ENCODE data around the gene SIX3. TPM values are rescaled to one million over a fixed set of nuclear protein-coding genes. Genes with fewer than 3 reads are reported as not detected.

SIX3 gene
- total RNA-seq, 1 donor from 2014 or later, result not detected

DNA sequence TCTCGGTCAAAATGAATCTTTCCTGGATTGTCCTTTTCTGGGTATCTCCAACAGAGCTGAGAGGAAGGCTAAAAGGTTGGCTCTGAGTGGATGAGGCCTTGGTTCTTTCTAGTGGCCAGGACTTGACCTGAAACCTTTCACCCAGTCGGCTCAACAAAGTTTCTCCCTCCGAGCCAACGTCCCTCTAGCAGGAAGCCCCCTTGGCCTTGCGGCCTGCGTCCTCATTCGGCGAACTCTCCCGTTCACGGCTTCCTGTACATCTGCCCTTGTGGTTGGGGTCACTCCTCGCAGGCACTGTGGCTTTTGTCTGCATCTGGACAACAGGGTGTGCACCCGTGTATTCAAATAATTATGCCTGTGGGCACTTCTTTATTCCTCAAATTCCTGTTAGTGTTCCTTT lies 9.4 kb upstream of the SIX3 start:
- Histone ChIP-seq H3K27ac (no peak overlapping the region), H3K27me3 (peaks cover 21% of the 10 kb centered on the region), H3K4me3 (no peak overlapping the region), H3K36me3 (no peaks in the 10 kb centered on the region), H3K9me3 (no peaks in the 10 kb centered on the region), H3K4me1 (peaks cover 5 to 24% of the 10 kb centered on the region in 2 donors)
- intact Hi-C loops (cut with DNase I), result no loop called here
- DNase-seq (ENCODE audit: low spot score in 2 of 2), result no peak
- TF ChIP-seq, protein P1, sequence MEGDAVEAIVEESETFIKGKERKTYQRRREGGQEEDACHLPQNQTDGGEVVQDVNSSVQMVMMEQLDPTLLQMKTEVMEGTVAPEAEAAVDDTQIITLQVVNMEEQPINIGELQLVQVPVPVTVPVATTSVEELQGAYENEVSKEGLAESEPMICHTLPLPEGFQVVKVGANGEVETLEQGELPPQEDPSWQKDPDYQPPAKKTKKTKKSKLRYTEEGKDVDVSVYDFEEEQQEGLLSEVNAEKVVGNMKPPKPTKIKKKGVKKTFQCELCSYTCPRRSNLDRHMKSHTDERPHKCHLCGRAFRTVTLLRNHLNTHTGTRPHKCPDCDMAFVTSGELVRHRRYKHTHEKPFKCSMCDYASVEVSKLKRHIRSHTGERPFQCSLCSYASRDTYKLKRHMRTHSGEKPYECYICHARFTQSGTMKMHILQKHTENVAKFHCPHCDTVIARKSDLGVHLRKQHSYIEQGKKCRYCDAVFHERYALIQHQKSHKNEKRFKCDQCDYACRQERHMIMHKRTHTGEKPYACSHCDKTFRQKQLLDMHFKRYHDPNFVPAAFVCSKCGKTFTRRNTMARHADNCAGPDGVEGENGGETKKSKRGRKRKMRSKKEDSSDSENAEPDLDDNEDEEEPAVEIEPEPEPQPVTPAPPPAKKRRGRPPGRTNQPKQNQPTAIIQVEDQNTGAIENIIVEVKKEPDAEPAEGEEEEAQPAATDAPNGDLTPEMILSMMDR (IDR thresholded peaks at IDR 0.05), result no peak

DNA sequence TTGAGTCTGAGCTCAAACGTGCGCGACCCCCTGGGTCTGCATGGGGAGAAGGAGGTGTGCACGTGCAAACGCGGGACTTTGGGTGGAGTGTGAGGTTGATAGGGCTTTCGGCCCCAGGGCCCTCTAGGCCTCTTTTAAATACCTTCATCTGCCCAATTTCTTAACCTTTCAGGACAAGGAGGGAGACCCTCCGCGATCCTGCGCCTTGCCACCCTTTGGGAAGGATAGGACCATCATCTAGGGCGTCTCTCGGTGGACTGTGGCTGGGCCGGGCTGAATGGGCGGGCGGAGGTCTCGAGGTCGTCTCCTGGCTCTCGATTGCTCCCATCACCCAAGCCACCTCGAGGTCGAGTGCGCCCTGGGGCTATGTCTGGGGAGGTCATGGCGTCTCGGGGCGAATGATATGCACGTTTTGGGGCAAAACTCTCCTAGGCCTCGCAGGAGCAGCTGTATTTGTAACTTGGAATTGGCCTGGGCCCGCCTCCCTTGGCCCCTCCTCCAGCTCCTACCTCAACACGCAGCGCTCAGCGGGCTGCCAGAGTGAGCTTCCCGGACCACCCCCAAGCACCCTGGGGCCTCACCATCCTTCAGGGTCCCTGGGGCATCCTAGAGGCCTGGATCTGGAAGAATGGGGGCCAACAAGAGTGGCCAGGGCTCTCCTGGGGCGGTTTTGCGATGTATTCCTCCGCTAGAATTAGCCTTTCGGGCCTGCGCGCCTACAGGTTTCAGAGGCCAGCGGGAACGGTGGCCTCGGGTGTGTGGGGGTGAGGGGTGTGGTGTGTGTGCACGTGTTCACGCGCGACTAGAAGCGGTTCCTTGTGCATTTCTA lies 8.7 kb upstream of the SIX3 start:
- TF ChIP-seq, protein P1 (IDR thresholded peaks at IDR 0.05), result no peak
- H3K36me3 ChIP-seq, result no peaks in the 10 kb centered on the region
- no peak overlapping the region for H3K27ac ChIP-seq
- no peak overlapping the region for H3K4me3 ChIP-seq
- H3K9me3 ChIP-seq, result no peaks in the 10 kb centered on the region
- no peak for DNase-seq (ENCODE audit: low spot score in 2 of 2)
- H3K4me1 ChIP-seq, result peaks cover 5 to 24% of the 10 kb centered on the region in 2 donors
- intact Hi-C loops (cut with DNase I), result no loop called here
- H3K27me3 ChIP-seq, result peaks cover 26% of the 10 kb centered on the region

DNA sequence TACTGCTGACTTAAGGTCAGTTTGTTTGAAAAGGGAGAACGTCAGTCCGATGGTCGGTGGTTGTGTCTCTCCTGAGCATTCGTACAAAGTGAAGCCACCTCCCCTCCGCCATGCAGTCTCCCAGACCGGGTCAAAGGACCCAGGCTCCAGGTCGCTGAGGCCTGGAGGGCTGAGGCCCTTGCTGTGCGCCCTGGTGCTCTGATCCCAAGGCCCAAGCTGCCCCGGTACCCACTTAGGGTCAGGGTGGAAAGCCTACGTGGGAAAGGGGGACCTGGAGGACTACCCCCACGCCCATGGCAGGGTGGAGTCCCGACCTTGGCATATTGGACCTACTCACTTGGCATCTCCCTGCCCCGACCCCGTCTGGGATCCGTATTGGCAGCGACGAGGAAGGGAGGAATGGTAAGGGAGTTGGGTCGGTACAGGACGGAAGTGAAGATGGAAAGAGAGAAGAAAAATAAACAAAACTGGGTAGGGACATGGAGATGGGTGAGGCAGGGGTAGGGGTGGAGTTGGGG lies 8.0 kb upstream of the SIX3 start:
- intact Hi-C loops (cut with DNase I), result no loop called here
- Histone ChIP-seq H3K36me3 (no peaks in the 10 kb centered on the region), H3K4me3 (no peak overlapping the region), H3K4me1 (peaks cover 3 to 22% of the 10 kb centered on the region in 2 donors), H3K9me3 (no peaks in the 10 kb centered on the region), H3K27ac (no peak overlapping the region), H3K27me3 (peaks cover 29% of the 10 kb centered on the region)
- TF ChIP-seq, protein P1 (IDR thresholded peaks at IDR 0.05), result no peak
- DNase-seq (ENCODE audit: low spot score in 2 of 2), result peak in 1 of 2 donors; percentile 31

DNA sequence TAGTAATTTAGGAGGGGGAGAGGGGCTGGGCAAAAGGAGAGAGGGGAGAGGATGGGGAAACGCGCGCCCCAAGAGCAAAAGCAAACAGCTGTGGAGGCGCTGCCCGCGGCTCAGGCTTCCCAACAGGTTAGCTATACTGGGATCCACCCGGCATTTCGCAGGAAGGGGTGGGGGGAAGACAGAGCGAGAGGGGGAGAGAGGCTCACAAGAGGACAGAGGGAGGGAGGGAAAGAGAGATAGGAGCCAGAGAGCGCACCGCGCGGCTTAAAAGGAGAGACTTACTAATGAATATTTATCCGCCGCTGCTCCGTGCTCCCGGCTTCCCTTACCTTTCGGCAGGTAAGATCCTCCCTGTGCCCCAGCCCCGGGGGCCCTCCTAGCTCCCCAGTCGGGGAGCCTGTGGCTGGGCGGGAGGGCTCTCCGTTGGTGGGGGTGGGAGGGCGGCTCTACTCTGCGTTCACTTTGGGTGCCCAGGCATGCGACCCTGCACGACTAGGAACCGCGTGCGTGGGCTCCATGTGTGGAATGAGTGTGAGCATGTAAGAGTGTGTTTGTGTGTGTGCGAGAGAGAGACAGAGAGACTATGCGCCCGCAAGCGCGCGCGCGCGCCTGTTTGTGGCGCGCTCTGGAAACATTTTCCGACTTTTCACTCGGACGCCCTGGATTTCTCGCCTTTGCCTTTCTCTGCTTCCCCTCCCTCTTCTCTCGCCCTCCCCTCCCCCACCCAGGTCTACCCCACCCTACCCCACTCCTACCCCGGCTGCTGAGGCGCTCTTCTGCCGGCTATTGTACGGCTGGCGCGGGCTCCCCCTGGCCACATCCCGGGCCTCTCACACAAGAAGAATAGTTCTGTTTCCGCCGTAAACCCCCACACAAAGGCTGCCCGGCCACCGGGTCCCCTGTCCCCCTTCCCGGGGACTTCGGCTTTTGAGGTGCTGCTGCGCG lies 7.2 kb upstream of the SIX3 start:
- TF ChIP-seq, protein P1 (IDR thresholded peaks at IDR 0.05), result no peak
- peaks cover 0 to 21% of the 10 kb centered on the region in 2 donors for H3K4me1 ChIP-seq
- H3K27me3 ChIP-seq, result peaks cover 32% of the 10 kb centered on the region
- H3K4me3 ChIP-seq, result peak overlapping the region in 1 of 2 donors; percentile 31
- no peaks in the 10 kb centered on the region for H3K9me3 ChIP-seq
- intact Hi-C loops (cut with DNase I), result no loop called here
- DNase-seq (ENCODE audit: low spot score in 2 of 2), result peak in 1 of 2 donors; percentile 35
- no peaks in the 10 kb centered on the region for H3K36me3 ChIP-seq
- H3K27ac ChIP-seq, result no peak overlapping the region

DNA sequence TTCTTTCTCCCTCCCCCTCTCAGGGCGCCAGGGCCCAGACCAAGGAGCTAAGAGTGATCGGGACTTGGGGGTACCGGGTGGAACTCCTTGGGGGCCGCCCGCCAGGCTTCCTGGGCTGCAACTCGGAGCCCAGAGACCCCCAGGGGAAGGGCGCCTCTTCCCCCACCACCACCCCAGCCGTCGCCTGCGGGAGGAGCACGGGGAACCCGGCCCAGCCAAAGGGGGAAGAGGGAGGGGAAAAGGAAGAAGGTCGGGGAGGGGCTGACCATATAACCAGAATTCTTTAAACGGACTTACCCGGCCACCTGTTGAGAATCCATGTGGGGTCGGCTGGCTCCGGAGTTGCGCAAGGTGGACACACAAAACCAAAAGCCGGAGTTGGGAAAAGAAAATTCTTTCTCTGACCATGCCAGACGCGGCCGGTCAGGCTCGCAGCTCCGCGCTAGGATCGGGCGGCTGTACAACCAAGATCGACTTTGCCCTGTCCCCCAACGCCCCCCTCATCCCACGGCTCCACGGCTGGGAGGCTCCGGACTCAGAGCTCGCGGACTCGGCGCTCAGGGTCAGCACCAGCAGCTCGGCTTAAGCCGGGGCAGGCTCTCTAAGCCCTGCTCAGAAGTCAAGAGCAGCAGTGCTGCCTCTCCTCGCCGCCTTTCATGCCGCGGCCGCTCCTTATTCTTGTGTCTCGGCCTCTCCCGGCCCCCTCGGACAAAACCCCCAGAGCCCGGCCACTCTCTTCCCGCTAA lies 6.3 kb upstream of the SIX3 start:
- intact Hi-C loops (cut with DNase I), result no loop called here
- H3K9me3 ChIP-seq, result no peaks in the 10 kb centered on the region
- no peaks in the 10 kb centered on the region for H3K36me3 ChIP-seq
- TF ChIP-seq, protein P1 (IDR thresholded peaks at IDR 0.05), result no peak
- H3K27me3 ChIP-seq, result peaks cover 32% of the 10 kb centered on the region
- peaks cover 0 to 20% of the 10 kb centered on the region in 2 donors for H3K4me1 ChIP-seq
- peak overlapping the region in 1 of 2 donors; percentile 31 for H3K4me3 ChIP-seq
- DNase-seq (ENCODE audit: low spot score in 2 of 2), result peak in 1 of 2 donors; percentile 40
- H3K27ac ChIP-seq, result no peak overlapping the region
